ENCODE measurements around the gene ESPN.

DNA sequence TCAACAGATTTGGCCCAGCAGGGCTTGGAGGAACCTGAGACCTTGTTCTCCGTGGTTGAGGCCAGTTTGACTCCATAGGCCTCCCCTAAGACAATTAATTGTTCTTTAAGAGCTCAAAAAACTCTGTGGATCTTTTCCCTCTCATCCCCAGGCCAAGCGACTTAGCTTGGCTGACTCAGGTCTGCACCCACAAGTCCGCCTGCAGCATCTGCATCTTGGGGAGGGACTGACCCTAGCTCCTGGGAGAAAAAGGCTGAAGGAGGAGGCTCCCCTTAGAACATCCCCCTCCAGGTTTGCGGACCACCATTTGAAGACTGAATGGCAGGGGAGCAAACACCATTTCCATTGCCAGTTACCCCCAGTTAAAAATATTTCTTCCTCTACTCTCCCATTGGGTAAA is 3.3 kb upstream of the ESPN start:
- TF ChIP-seq CTCF (IDR thresholded peaks at IDR 0.05) (no peak), EP300 (IDR thresholded peaks at IDR 0.05) (no peak)

Data from gastroesophageal sphincter (tissue), 3 donors.